Lower leg skin (tissue), 3 donors: ENCODE measurements around the gene GNG7.

Experiments
- POLR2A ChIP-seq, 2 donors: fragments of 450-650 bp; IDR thresholded peaks; one replicate each; pipeline ENCODE4 v1.6.1; 2016 to 2017; ENCODE audit warnings: antibody characterized with exemption in 2 of 2, mild to moderate bottlenecking in 1 of 2, moderate library complexity in 1 of 2
- TF ChIP-seq, protein P1 (sequence below), 3 donors: fragments of 450-650 bp; IDR thresholded peaks; one replicate each; pipeline ENCODE4 v1.5.1; 2016; ENCODE audit warnings: antibody characterized with exemption in 3 of 3, mild to moderate bottlenecking in 3 of 3, moderate library complexity in 2 of 3

DNA sequence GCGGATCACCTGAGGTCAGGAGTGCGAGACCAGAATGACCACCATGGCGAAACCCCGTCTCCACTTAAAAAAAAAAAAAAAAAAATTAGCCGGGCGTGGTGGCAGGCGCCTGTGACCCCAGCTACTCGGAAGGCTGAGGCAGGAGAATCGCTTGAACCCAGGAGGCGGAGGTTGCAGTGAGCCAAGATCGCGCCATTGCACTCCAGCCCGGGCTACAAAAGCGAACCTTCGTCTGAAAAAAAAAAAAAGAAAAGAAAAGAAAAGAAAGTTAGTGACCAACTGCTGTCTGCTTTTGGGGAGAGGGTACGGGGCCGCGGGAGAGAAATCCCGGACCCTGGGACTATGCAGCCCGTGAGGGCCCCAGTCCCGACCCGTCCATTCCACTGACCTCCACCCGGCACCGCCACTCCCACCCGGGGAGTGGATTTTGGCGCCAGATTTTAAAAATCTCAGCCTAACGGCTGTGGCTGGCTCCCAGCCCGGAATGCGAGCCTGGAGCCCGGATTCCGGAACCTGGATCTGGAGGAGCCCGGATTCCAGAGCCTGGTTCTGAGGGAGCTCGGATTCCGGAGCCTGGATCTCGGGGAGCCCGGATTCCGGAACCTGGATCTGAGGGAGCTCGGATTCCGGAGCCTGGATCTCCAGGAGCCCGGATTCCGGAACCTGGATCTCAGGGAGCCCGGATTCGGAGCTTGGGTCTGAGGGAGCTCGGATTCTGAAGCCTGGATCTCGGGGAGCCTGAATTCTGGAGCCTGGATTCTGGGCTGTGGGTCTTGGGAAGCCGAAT is 239.7 kb downstream of the GNG7 start:
- TF ChIP-seq, protein P1, sequence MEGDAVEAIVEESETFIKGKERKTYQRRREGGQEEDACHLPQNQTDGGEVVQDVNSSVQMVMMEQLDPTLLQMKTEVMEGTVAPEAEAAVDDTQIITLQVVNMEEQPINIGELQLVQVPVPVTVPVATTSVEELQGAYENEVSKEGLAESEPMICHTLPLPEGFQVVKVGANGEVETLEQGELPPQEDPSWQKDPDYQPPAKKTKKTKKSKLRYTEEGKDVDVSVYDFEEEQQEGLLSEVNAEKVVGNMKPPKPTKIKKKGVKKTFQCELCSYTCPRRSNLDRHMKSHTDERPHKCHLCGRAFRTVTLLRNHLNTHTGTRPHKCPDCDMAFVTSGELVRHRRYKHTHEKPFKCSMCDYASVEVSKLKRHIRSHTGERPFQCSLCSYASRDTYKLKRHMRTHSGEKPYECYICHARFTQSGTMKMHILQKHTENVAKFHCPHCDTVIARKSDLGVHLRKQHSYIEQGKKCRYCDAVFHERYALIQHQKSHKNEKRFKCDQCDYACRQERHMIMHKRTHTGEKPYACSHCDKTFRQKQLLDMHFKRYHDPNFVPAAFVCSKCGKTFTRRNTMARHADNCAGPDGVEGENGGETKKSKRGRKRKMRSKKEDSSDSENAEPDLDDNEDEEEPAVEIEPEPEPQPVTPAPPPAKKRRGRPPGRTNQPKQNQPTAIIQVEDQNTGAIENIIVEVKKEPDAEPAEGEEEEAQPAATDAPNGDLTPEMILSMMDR (IDR thresholded peaks at IDR 0.05) = no peak
- TF ChIP-seq POLR2A (IDR thresholded peaks at IDR 0.05) = no peak
